Body of pancreas (tissue), 4 donors: Measurements from ENCODE around the gene COL5A2.

Source experiments
- CTCF ChIP-seq, 7 experiments: fragments of 450-650 bp in 4 of 7; fragments of 200-600 bp in 3 of 7; sonication (generic) in 3 of 7; IDR thresholded peaks; one replicate each; pipeline ENCODE4 v1.5.1; 2016 to 2019; ENCODE audit warnings: antibody characterized with exemption in 7 of 7
- POLR2A ChIP-seq, 3 donors: fragments of 450-650 bp; IDR thresholded peaks; one replicate each; pipeline ENCODE4 v1.6.1; 2016; ENCODE audit warnings: antibody characterized with exemption in 3 of 3, mild to moderate bottlenecking in 2 of 3

DNA sequence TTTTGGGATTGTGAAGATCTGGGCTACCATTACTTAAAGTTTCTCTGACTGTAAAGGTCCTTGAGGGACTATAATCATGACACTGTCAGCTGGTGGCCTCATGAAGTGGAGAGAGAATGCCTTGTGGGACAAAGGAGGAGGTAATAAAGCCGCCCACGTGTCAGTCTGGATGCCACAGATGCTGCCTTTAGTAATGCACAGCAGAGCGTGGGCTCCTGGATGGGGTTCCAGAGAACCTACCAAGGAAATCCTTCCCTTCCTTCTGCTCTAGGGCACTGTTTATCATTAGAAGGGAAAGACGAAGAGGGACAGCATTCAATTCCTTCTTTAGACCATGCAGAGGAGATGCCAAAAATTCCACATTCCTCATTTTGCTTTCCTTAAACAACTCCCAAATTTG, 63.5 kb downstream of the COL5A2 start:
- no peak for TF ChIP-seq CTCF (IDR thresholded peaks at IDR 0.05)
- TF ChIP-seq POLR2A (IDR thresholded peaks at IDR 0.05) = no peak
